Upper lobe of left lung (tissue), 4 donors: ENCODE data around the gene IFT52.

ENCODE experiments used
- CTCF ChIP-seq, 6 experiments: fragments of 450-650 bp in 4 of 6; fragments of 200-600 bp in 2 of 6; sonication (generic) in 2 of 6; IDR thresholded peaks; one replicate each; pipeline ENCODE4 v1.5.1; 2016 to 2019; ENCODE audit warnings: antibody characterized with exemption in 6 of 6
- EP300 ChIP-seq, 4 donors: sonication (generic); formaldehyde crosslinking; IDR thresholded peaks; one replicate each; pipeline ENCODE4 v1.5.1; 2017; ENCODE audit warnings: antibody characterized with exemption in 4 of 4, control low read depth in 2 of 4
- POLR2A ChIP-seq, 4 donors: fragments of 450-650 bp; IDR thresholded peaks; one replicate each; pipeline ENCODE4 v1.5.1; 2016 to 2017; ENCODE audit warnings: antibody characterized with exemption in 4 of 4, mild to moderate bottlenecking in 2 of 4
- POLR2AphosphoS5 ChIP-seq, 2 donors: sonication (generic); formaldehyde crosslinking; IDR thresholded peaks; one replicate each; pipeline ENCODE4 v1.5.1; 2017; ENCODE audit warnings: antibody characterized with exemption in 2 of 2

- TF ChIP-seq POLR2A (IDR thresholded peaks at IDR 0.05) = no peak
- TF ChIP-seq CTCF (IDR thresholded peaks at IDR 0.05) = no peak
- no peak for TF ChIP-seq EP300 (IDR thresholded peaks at IDR 0.05)
- TF ChIP-seq POLR2AphosphoS5 (IDR thresholded peaks at IDR 0.05) = no peak
These were observed 68.1 kb downstream of the IFT52 start for GRCh38 chr20:43658723-43659419.
